SK-N-SH treated with all-trans-retinoic acid at 6 μM for 48 hours (cell line): Measurements from ENCODE around the gene MRPL9.

ENCODE experiments used
- ATAC-seq: fragments of 200-7000 bp; cut with Tn5 transposase; 3 replicates; pipeline ENCODE4 v1.9.1; 2020; ENCODE audit warnings: mild to moderate bottlenecking, moderate library complexity
- ARNTL ChIP-seq: fragments of 450-650 bp; formaldehyde crosslinking; IDR thresholded peaks from 2 replicates; pipeline ENCODE4 v1.5.0; 2020; ENCODE audit warnings: low read depth, mild to moderate bottlenecking, moderate library complexity, borderline replicate concordance
- BACH2 ChIP-seq: fragments of 250-450 bp; sonication (Bioruptor Pico); IDR thresholded peaks from 2 replicates; pipeline ENCODE4 v1.9.0; 2021; ENCODE audit warnings: mild to moderate bottlenecking, borderline replicate concordance
- CSDC2 ChIP-seq: fragments of 250-450 bp; sonication (Bioruptor Pico); IDR thresholded peaks from 2 replicates; pipeline ENCODE4 v1.5.0; 2020; ENCODE audit warnings: mild to moderate bottlenecking, moderate library complexity
- CSRNP3 ChIP-seq: fragments of 250-450 bp; sonication (Bioruptor Pico); IDR thresholded peaks from 2 replicates; pipeline ENCODE4 v1.5.1; 2021; ENCODE audit warnings: mild to moderate bottlenecking, moderate library complexity
- ESRRG ChIP-seq: fragments of 250-450 bp; sonication (Bioruptor Pico); IDR thresholded peaks from 2 replicates; pipeline ENCODE4 v1.6.1; 2021; ENCODE audit warnings: mild to moderate bottlenecking
- POU6F1 ChIP-seq: fragments of 250-450 bp; sonication (Bioruptor Pico); IDR thresholded peaks from 2 replicates; pipeline ENCODE4 v1.8.0; 2021; ENCODE audit warnings: low read depth, mild to moderate bottlenecking, moderate library complexity, borderline replicate concordance
- PPARA ChIP-seq: fragments of 250-450 bp; sonication (Bioruptor Pico); IDR thresholded peaks from 2 replicates; pipeline ENCODE4 v1.5.0; 2020; ENCODE audit warnings: mild to moderate bottlenecking, borderline replicate concordance
- SNAI2 ChIP-seq: fragments of 250-450 bp; sonication (Bioruptor Pico); IDR thresholded peaks from 2 replicates; pipeline ENCODE4 v1.5.0; 2020; ENCODE audit warnings: mild to moderate bottlenecking, moderate library complexity
- TCF4 ChIP-seq: fragments of 250-450 bp; sonication (Bioruptor Pico); IDR thresholded peaks from 2 replicates; pipeline ENCODE4 v1.8.0; 2021; ENCODE audit warnings: mild to moderate bottlenecking, moderate library complexity, borderline replicate concordance
- TOX ChIP-seq: fragments of 250-450 bp; sonication (Bioruptor Pico); IDR thresholded peaks from 2 replicates; pipeline ENCODE4 v1.8.0; 2021; ENCODE audit warnings: mild to moderate bottlenecking, moderate library complexity, borderline replicate concordance
- ZC3H10 ChIP-seq: fragments of 250-450 bp; sonication (Bioruptor Pico); IDR thresholded peaks from 2 replicates; pipeline ENCODE4 v1.5.1; 2021; ENCODE audit warnings: mild to moderate bottlenecking, moderate library complexity
- ZFP3 ChIP-seq: fragments of 250-450 bp; sonication (Bioruptor Pico); IDR thresholded peaks from 2 replicates; pipeline ENCODE4 v1.5.0; 2020; ENCODE audit warnings: mild to moderate bottlenecking, moderate library complexity
- ZNF565 ChIP-seq: fragments of 450-650 bp; formaldehyde crosslinking; conservative IDR thresholded peaks from 2 replicates; pipeline ENCODE4 v1.5.0; 2020; ENCODE audit warnings: low read depth, mild to moderate bottlenecking, moderate library complexity
- ZNF70 ChIP-seq: fragments of 450-650 bp; formaldehyde crosslinking; IDR thresholded peaks from 2 replicates; pipeline ENCODE4 v1.5.0; 2020; ENCODE audit warnings: mild to moderate bottlenecking, moderate library complexity
- ZNF8 ChIP-seq: fragments of 450-650 bp; formaldehyde crosslinking; IDR thresholded peaks from 2 replicates; pipeline ENCODE4 v1.5.0; 2020; ENCODE audit warnings: mild to moderate bottlenecking, moderate library complexity
- TF ChIP-seq, protein P1 (sequence below): fragments of 250-450 bp; sonication (Bioruptor Pico); IDR thresholded peaks from 2 replicates; pipeline ENCODE4 v1.8.0; 2020; ENCODE audit warnings: mild to moderate bottlenecking, moderate library complexity, borderline replicate concordance
- TF ChIP-seq, protein P2 (sequence below): fragments of 250-450 bp; sonication (Bioruptor Pico); IDR thresholded peaks from 2 replicates; pipeline ENCODE4 v1.5.0; 2020; ENCODE audit warnings: mild to moderate bottlenecking, moderate library complexity
- TF ChIP-seq, protein P3 (sequence below): fragments of 250-450 bp; sonication (Bioruptor Pico); IDR thresholded peaks from 2 replicates; pipeline ENCODE4 v1.5.1; 2020; ENCODE audit warnings: low read depth, mild to moderate bottlenecking, moderate library complexity

Gene MRPL9

DNA sequence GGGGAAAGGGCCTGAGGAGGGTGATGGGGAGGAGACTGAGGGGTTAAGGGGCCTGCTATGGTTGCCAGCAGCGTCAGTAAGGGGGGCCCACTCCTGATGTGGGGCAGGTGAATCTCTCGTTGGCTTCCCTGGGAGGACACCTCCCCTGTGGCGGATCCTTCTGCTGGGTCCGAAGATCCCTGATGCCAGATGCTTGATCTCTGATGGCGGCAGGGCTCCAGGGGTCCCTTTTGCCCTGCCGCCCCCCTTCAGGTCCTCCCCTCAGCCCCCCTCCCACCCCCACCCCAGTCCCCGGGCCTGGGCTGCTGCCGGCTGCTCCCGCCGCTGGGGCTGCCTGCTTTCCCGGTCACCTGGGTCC, 46.9 kb downstream of the MRPL9 start:
- TF ChIP-seq ZNF8 (CRISPR knock-in tag) = no peak
- TF ChIP-seq SNAI2 = no peak
- TF ChIP-seq, protein P1, sequence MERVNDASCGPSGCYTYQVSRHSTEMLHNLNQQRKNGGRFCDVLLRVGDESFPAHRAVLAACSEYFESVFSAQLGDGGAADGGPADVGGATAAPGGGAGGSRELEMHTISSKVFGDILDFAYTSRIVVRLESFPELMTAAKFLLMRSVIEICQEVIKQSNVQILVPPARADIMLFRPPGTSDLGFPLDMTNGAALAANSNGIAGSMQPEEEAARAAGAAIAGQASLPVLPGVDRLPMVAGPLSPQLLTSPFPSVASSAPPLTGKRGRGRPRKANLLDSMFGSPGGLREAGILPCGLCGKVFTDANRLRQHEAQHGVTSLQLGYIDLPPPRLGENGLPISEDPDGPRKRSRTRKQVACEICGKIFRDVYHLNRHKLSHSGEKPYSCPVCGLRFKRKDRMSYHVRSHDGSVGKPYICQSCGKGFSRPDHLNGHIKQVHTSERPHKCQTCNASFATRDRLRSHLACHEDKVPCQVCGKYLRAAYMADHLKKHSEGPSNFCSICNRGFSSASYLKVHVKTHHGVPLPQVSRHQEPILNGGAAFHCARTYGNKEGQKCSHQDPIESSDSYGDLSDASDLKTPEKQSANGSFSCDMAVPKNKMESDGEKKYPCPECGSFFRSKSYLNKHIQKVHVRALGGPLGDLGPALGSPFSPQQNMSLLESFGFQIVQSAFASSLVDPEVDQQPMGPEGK = no peak
- no peak for ATAC-seq

DNA sequence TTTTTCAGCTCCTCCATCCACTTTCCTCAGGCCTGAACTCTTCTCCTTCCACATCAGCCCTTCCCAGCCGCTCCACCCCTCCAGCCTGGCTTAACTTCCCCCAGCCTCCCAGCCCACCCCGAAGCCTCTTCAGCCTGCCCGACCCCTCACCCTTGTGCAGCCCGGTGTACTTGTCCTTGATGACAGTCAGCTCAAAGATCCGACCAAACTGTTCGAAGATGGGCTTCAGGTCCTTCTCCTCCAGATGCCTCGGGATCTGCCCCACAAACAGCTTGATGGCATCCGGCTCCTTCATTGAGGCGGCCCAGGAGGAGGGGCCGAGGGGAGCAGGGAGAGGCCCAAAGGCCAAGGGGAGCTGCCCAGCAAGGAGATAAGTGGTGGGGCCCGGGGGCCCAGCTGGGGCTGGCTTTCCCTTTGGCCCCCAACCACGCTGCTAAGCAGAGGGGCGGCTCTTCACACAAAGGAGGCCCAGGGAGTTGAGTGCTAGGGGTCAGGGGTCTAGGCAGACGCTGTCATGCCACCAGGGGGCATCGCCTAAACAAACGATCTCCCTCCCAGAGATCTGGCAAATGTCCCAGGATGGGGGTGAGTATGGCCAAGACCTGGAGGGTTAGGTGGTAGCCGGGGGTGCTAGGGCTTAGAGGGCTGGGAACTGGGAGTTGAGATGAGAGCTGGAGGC, 47.4 kb downstream of the MRPL9 start:
- no peak for TF ChIP-seq PPARA (CRISPR knock-in tag)
- ATAC-seq = no peak; the same call in 2 of the 3 replicates

DNA sequence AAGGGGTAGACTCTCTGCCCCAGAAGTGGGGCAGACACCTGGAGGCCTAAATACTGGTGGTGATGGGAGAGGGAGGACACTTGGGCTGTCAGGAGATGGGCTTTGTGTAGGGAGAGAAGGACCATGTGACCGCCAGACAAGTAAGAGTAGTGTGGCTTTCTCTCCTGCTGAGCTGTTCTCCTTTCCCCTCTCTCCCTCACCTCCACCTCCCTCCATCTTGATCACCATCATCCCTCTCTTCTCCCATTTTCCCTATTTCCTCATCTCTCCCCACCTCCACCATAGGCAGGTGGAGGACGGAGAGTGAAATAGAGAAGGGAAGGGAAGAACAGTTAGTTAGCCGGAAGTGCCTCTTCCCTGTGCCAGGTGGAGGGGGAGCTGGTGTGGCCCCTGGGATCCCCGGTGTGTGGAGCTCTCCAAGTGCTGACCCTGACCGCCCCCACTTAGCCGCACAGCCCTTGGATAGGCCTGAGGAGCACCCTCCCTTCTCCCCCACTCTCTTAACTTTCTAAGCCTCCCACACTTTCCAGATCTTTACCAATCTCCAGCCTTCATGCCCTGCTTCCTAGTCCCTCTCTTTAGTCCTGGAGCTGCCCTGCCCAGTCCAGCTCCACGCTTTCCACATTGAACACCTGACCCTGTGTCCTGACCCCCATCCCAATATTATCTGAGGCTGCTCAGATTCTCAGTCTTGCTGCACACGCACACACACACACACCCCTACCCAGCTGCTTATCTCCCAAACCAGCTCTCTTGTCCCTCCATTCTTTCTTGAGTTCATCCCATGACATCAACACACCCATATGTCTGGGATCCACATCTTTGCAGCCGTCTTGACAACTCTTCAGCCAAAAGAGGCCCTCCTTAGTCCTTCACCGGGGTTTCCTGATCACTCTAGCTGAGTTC, 48.2 kb downstream of the MRPL9 start:
- TF ChIP-seq BACH2 (CRISPR knock-in tag) = no peak
- TF ChIP-seq ARNTL (CRISPR knock-in tag) = no peak
- no peak for TF ChIP-seq PPARA (CRISPR knock-in tag)
- TF ChIP-seq, protein P1 = no peak
- no peak for TF ChIP-seq ESRRG (CRISPR knock-in tag)
- no peak for TF ChIP-seq CSDC2
- TF ChIP-seq ZNF565 = no peak
- TF ChIP-seq SNAI2 = no peak
- TF ChIP-seq, protein P2, sequence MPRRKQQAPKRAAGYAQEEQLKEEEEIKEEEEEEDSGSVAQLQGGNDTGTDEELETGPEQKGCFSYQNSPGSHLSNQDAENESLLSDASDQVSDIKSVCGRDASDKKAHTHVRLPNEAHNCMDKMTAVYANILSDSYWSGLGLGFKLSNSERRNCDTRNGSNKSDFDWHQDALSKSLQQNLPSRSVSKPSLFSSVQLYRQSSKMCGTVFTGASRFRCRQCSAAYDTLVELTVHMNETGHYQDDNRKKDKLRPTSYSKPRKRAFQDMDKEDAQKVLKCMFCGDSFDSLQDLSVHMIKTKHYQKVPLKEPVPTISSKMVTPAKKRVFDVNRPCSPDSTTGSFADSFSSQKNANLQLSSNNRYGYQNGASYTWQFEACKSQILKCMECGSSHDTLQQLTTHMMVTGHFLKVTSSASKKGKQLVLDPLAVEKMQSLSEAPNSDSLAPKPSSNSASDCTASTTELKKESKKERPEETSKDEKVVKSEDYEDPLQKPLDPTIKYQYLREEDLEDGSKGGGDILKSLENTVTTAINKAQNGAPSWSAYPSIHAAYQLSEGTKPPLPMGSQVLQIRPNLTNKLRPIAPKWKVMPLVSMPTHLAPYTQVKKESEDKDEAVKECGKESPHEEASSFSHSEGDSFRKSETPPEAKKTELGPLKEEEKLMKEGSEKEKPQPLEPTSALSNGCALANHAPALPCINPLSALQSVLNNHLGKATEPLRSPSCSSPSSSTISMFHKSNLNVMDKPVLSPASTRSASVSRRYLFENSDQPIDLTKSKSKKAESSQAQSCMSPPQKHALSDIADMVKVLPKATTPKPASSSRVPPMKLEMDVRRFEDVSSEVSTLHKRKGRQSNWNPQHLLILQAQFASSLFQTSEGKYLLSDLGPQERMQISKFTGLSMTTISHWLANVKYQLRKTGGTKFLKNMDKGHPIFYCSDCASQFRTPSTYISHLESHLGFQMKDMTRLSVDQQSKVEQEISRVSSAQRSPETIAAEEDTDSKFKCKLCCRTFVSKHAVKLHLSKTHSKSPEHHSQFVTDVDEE (CRISPR knock-in tag) = no peak
- TF ChIP-seq TOX (CRISPR knock-in tag) = no peak
- TF ChIP-seq, protein P3, sequence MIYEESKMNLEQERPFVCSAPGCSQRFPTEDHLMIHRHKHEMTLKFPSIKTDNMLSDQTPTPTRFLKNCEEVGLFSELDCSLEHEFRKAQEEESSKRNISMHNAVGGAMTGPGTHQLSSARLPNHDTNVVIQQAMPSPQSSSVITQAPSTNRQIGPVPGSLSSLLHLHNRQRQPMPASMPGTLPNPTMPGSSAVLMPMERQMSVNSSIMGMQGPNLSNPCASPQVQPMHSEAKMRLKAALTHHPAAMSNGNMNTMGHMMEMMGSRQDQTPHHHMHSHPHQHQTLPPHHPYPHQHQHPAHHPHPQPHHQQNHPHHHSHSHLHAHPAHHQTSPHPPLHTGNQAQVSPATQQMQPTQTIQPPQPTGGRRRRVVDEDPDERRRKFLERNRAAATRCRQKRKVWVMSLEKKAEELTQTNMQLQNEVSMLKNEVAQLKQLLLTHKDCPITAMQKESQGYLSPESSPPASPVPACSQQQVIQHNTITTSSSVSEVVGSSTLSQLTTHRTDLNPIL = no peak
- no peak for TF ChIP-seq ZFP3 (CRISPR knock-in tag)
- no peak for TF ChIP-seq POU6F1 (CRISPR knock-in tag)
- no peak for TF ChIP-seq ZNF8 (CRISPR knock-in tag)
- TF ChIP-seq ZNF70 (CRISPR knock-in tag) = no peak
- TF ChIP-seq TCF4 (CRISPR knock-in tag) = no peak
- TF ChIP-seq ZC3H10 (CRISPR knock-in tag) = no peak
- no peak for TF ChIP-seq CSRNP3 (CRISPR knock-in tag)
- TF ChIP-seq, all 23 proteins: peak for 0
- no peak for ATAC-seq
